ENCODE measurements around the gene ADK. TPM values are rescaled to one million over a fixed set of nuclear protein-coding genes. Genes with fewer than 3 reads are reported as not detected.
"Not testable (repeated sequence)": the region's sequence is repeated elsewhere in the genome, so short reads cannot be mapped to it uniquely, and the experiment has no call there.

Gene ADK
- polyA plus RNA-seq, 1 donor (not counting 4 experiments of a cell fraction or from before 2014, with no cell fraction given) = 139 TPM

DNA sequence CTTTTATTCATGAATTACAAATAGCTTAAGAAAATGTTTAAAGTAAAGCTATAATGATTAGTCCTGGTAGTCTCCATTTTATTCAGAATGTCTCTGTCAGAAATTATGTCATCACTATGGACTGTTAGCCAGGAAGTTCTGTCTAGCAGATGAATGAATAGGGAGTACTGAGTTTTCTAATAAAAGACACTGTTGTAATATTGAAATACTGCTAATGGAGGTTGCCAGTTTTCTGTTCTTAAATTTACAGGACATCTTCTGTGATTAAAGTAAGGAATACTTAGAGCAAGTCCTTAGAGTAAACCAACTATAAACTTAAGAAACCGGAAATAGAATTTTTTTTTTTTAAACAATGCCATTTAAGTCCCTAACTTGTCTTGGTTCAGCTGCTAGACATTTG is 309.8 kb downstream of the ADK start:
- Histone ChIP-seq H3K4me1 (ENCODE audit: control insufficient read depth, extremely low read depth, insufficient read depth, low read length) (no peaks in the 10 kb centered on the region), H3K27me3 (ENCODE audit: control insufficient read depth, extremely low read depth, insufficient read depth, low read length) (no peaks in the 10 kb centered on the region), H3K9me1 (ENCODE audit: control insufficient read depth, extremely low read depth, insufficient read depth, low read length) (no peaks in the 10 kb centered on the region), H3K4me2 (ENCODE audit: control insufficient read depth, extremely low read depth, insufficient read depth, low read depth, low read length) (no peak overlapping the region), H3K4me3 (ENCODE audit: control insufficient read depth in 2 of 3, extremely low read depth in 1 of 3, insufficient read depth in 2 of 3, low read depth in 1 of 3, low read length in 3 of 3) (no peak overlapping the region), H3K9ac (ENCODE audit: control insufficient read depth, extremely low read depth, insufficient read depth, low read length) (no peak overlapping the region), H4K20me1 (ENCODE audit: control insufficient read depth, extremely low read depth, insufficient read depth, low read length) (no peaks in the 10 kb centered on the region), H3K9me3 (ENCODE audit: control insufficient read depth, low read depth, low read length) (no peaks in the 10 kb centered on the region), H3K36me3 (ENCODE audit: control insufficient read depth in 2 of 2, extremely low read depth in 1 of 2, insufficient read depth in 2 of 2, low read length in 2 of 2) (peaks cover 0 to 2% of the 10 kb centered on the region in 2 experiments), H3K79me2 (ENCODE audit: control insufficient read depth, insufficient read depth, low read length) (no peaks in the 10 kb centered on the region), H2AFZ (ENCODE audit: control insufficient read depth, low read length) (no peak overlapping the region), H3K27ac (ENCODE audit: control insufficient read depth, insufficient read depth, low read length) (no peak overlapping the region)
- no peak for FAIRE-seq
- no peak for DNase-seq (ENCODE audit: low read depth, low spot score)
- dilution Hi-C loops (cut with MboI; ENCODE audit: extremely low pct_ligation_motif_present, low sequenced_read_pairs) = no loop called here
- TF ChIP-seq, protein P1, sequence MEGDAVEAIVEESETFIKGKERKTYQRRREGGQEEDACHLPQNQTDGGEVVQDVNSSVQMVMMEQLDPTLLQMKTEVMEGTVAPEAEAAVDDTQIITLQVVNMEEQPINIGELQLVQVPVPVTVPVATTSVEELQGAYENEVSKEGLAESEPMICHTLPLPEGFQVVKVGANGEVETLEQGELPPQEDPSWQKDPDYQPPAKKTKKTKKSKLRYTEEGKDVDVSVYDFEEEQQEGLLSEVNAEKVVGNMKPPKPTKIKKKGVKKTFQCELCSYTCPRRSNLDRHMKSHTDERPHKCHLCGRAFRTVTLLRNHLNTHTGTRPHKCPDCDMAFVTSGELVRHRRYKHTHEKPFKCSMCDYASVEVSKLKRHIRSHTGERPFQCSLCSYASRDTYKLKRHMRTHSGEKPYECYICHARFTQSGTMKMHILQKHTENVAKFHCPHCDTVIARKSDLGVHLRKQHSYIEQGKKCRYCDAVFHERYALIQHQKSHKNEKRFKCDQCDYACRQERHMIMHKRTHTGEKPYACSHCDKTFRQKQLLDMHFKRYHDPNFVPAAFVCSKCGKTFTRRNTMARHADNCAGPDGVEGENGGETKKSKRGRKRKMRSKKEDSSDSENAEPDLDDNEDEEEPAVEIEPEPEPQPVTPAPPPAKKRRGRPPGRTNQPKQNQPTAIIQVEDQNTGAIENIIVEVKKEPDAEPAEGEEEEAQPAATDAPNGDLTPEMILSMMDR (optimal IDR thresholded peaks at IDR 0.05 in 1 of 3, IDR thresholded peaks at IDR 0.05 in 1 of 3, conservative IDR thresholded peaks at IDR 0.05 in 1 of 3; ENCODE audit: extremely low read depth in 1 of 3, insufficient read depth in 2 of 3, low read length in 3 of 3) = no peak
- no peak for TF ChIP-seq EZH2 (IDR thresholded peaks at IDR 0.05; ENCODE audit: low read length)

DNA sequence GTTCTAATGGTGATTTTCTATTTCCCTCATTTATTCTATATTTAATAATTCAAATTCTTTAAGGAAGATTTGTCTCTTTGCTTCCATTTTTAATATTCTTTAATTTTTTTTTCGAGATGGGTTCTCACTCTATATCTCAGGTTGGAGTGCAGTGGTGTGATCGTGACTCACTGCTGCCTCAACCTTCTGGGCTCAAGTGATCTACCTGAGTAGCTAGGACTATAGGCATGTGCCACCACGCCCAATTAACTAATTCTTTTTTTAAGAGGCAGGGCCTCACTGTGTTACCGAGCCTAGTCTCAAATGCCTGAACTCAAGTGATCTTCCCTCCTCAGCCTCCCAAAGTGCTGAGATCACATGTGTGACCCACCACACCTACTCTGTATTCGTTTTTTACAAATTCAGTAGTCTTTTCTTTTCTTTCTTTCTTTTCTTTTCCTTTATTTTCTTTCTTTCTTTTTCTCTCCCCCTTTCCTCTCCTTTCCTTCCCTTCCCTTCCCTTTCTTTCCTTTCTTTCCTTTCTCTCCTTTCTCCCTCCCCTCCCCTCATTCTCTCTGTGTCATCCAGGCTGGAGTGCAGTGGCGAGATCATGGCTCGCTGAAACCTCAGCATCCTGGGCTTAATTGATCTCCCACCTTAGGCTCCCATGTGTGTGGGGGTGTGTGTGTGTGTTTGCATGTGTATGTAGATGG is 323.1 kb downstream of the ADK start:
- Histone ChIP-seq H3K9me1 (ENCODE audit: control insufficient read depth, extremely low read depth, insufficient read depth, low read length) (no peaks in the 10 kb centered on the region), H4K20me1 (ENCODE audit: control insufficient read depth, extremely low read depth, insufficient read depth, low read length) (no peaks in the 10 kb centered on the region), H3K4me3 (ENCODE audit: control insufficient read depth in 2 of 3, extremely low read depth in 1 of 3, insufficient read depth in 2 of 3, low read depth in 1 of 3, low read length in 3 of 3) (no peak overlapping the region), H3K9me3 (ENCODE audit: control insufficient read depth, low read depth, low read length) (no peaks in the 10 kb centered on the region), H3K9ac (ENCODE audit: control insufficient read depth, extremely low read depth, insufficient read depth, low read length) (peak overlapping the region; percentile 9), H2AFZ (ENCODE audit: control insufficient read depth, low read length) (no peak overlapping the region), H3K4me1 (ENCODE audit: control insufficient read depth, extremely low read depth, insufficient read depth, low read length) (peaks cover 14% of the 10 kb centered on the region), H3K4me2 (ENCODE audit: control insufficient read depth, extremely low read depth, insufficient read depth, low read depth, low read length) (peak overlapping the region; percentile 12), H3K27ac (ENCODE audit: control insufficient read depth, insufficient read depth, low read length) (peak overlapping the region; percentile 70), H3K36me3 (ENCODE audit: control insufficient read depth in 2 of 2, extremely low read depth in 1 of 2, insufficient read depth in 2 of 2, low read length in 2 of 2) (peaks cover 0 to 2% of the 10 kb centered on the region in 2 experiments), H3K27me3 (ENCODE audit: control insufficient read depth, extremely low read depth, insufficient read depth, low read length) (no peaks in the 10 kb centered on the region), H3K79me2 (ENCODE audit: control insufficient read depth, insufficient read depth, low read length) (peaks cover 3% of the 10 kb centered on the region)
- FAIRE-seq = peak; percentile 85
- peak; percentile 42 for DNase-seq (ENCODE audit: low read depth, low spot score)
- dilution Hi-C loops (cut with MboI; ENCODE audit: extremely low pct_ligation_motif_present, low sequenced_read_pairs) = no loop called here
- TF ChIP-seq, protein P1 (optimal IDR thresholded peaks at IDR 0.05 in 1 of 3, IDR thresholded peaks at IDR 0.05 in 1 of 3, conservative IDR thresholded peaks at IDR 0.05 in 1 of 3; ENCODE audit: extremely low read depth in 1 of 3, insufficient read depth in 2 of 3, low read length in 3 of 3) = no peak
- no peak for TF ChIP-seq EZH2 (IDR thresholded peaks at IDR 0.05; ENCODE audit: low read length)

DNA sequence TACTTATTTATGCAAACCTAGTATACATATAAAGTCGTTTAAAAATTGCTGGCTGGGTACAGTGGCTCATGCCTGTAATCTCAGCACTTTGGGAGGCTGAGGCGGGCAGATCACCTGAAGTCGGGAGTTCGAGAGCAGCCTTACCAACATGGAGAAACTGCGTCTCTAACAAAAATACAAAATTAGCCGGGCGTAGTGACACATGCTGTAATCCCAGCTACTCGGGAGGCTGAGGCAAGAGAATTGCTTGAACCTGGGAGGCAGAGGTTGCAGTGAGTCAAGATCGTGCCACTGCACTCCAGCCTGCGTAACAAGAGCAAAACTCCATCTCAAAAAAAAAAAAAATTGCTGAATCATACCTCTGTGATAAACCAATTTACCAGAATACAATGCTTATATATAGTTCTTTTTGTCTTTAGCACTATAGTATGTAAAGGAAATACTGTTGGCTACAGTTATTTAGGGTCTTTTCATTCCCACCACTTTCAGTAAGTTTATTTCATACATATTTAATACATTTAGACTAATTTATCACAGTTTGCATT is 325.2 kb downstream of the ADK start:
- H3K36me3 ChIP-seq (ENCODE audit: control insufficient read depth in 2 of 2, extremely low read depth in 1 of 2, insufficient read depth in 2 of 2, low read length in 2 of 2); H4K20me1 ChIP-seq (ENCODE audit: control insufficient read depth, extremely low read depth, insufficient read depth, low read length); H3K79me2 ChIP-seq (ENCODE audit: control insufficient read depth, insufficient read depth, low read length); H3K4me3 ChIP-seq (ENCODE audit: control insufficient read depth in 2 of 3, extremely low read depth in 1 of 3, insufficient read depth in 2 of 3, low read depth in 1 of 3, low read length in 3 of 3); H2AFZ ChIP-seq (ENCODE audit: control insufficient read depth, low read length); H3K27ac ChIP-seq (ENCODE audit: control insufficient read depth, insufficient read depth, low read length); dilution Hi-C loops (cut with MboI; ENCODE audit: extremely low pct_ligation_motif_present, low sequenced_read_pairs); H3K4me2 ChIP-seq (ENCODE audit: control insufficient read depth, extremely low read depth, insufficient read depth, low read depth, low read length); H3K9ac ChIP-seq (ENCODE audit: control insufficient read depth, extremely low read depth, insufficient read depth, low read length); DNase-seq (ENCODE audit: low read depth, low spot score); FAIRE-seq; H3K27me3 ChIP-seq (ENCODE audit: control insufficient read depth, extremely low read depth, insufficient read depth, low read length); H3K9me3 ChIP-seq (ENCODE audit: control insufficient read depth, low read depth, low read length); H3K9me1 ChIP-seq (ENCODE audit: control insufficient read depth, extremely low read depth, insufficient read depth, low read length): not testable (repeated sequence)
- H3K4me1 ChIP-seq (ENCODE audit: control insufficient read depth, extremely low read depth, insufficient read depth, low read length) = peaks cover 14% of the 10 kb centered on the region
